K562 (cell line): ENCODE data around the gene HSD11B1L. TPM values are rescaled to one million over a fixed set of nuclear protein-coding genes. Genes with fewer than 3 reads are reported as not detected.

Experiments
- ATAC-seq: fragments of 200-7000 bp; cut with Tn5 transposase; 3 replicates; pipeline ENCODE4 v1.9.1; 2020; ENCODE audit warnings: moderate library complexity
- BruUV-seq: library from RNA; stranded (reverse); fragments of 400-500 nt; replicated peaks from 2 replicates; lab custom pipeline; 2021; lab: Mats Ljungman, UMichigan
- CTCF ChIA-PET: fragments of 300-600 bp; formaldehyde crosslinking; extraction: SDS; loops from one replicate; lab custom pipeline; 2021; ENCODE audit warnings: low intra/inter-chr PET ratio; lab: Yijun Ruan, JAX
- POLR2A ChIA-PET: fragments of 300-600, 350-650 bp; sonication (Branson Sonifier 250); formaldehyde crosslinking; extraction: SDS; loops from one replicate; lab custom pipeline; 2021; ENCODE audit warnings: antibody characterized with exemption, inconsistent platforms; lab: Yijun Ruan, JAX
- DNase-seq, 4 experiments: peaks; one replicate each; pipeline versions ENCODE4 v3.0.0 to v3.0.0-alpha.2; 2011 to 2018; ENCODE audit warnings: low spot score in 3 of 4, mixed read lengths in 3 of 4; ENCODE audit errors: extremely low read depth in 1 of 4
- FAIRE-seq: peaks from 2 replicates; lab custom pipeline; 2011; peaks lifted over from hg19 to GRCh38; lab: Jason Lieb, UNC
- H2AFZ ChIP-seq: 2 replicates; pipeline ENCODE4 v1.6.0; 2011; ENCODE audit warnings: low read depth, low read length, control low read depth, inconsistent platforms
- H3K27ac ChIP-seq: fragments of 200-600 bp; 3 replicates; pipeline ENCODE4 v1.8.0; 2011; ENCODE audit warnings: low read depth, mild to moderate bottlenecking, control low read depth, inconsistent platforms, low read length, moderate library complexity, mixed read lengths; ENCODE audit errors: extremely low read depth
- H3K27me3 ChIP-seq, 2 experiments: fragments of 300-600 bp in 1 of 2; 2 replicates in 1 of 2; 3 replicates in 1 of 2; pipeline versions ENCODE4 v1.6.0 to v1.8.0; 2011; ENCODE audit warnings: inconsistent platforms in 2 of 2, low read length in 2 of 2, mild to moderate bottlenecking in 1 of 2, mixed read lengths in 1 of 2, moderate library complexity in 1 of 2; ENCODE audit not compliant: control insufficient read depth in 2 of 2, insufficient read depth in 2 of 2
- H3K36me3 ChIP-seq: fragments of 300-600 bp; 3 replicates; pipeline ENCODE4 v1.8.0; 2011; ENCODE audit warnings: mild to moderate bottlenecking, low read length, inconsistent platforms; ENCODE audit not compliant: control insufficient read depth, insufficient read depth
- H3K4me1 ChIP-seq, 2 experiments: fragments of 200-600 bp in 1 of 2; replicated peaks in 1 of 2; 2 replicates in 1 of 2; 3 replicates in 1 of 2; pipeline versions ENCODE4 v1.5.1 to v1.8.0; 2011; ENCODE audit warnings: inconsistent platforms in 2 of 2, low read length in 2 of 2, mild to moderate bottlenecking in 1 of 2, mixed read lengths in 1 of 2, moderate library complexity in 1 of 2; ENCODE audit not compliant: control insufficient read depth in 2 of 2, insufficient read depth in 2 of 2
- H3K4me2 ChIP-seq: 2 replicates; pipeline ENCODE4 v1.6.1; 2011; ENCODE audit warnings: low read length, control low read depth, inconsistent platforms, mixed read lengths; ENCODE audit not compliant: insufficient read depth
- H3K4me3 ChIP-seq: fragments of 200-600 bp; sonication (generic), shearing (Covaris generic); 2 replicates; pipeline ENCODE4 v1.5.1; 2016; ENCODE audit warnings: control low read depth, inconsistent platforms
- H3K79me2 ChIP-seq: fragments of 200-600 bp; 3 replicates; pipeline ENCODE4 v1.8.0; 2011; ENCODE audit warnings: low read length, inconsistent platforms; ENCODE audit not compliant: control insufficient read depth, insufficient read depth
- H3K9ac ChIP-seq, 2 experiments: 2 replicates each; pipeline versions ENCODE4 v1.6.0 to v1.6.1; 2011; ENCODE audit warnings: low read depth in 2 of 2, low read length in 2 of 2, control low read depth in 1 of 2, inconsistent platforms in 1 of 2, mild to moderate bottlenecking in 1 of 2, mixed read lengths in 1 of 2; ENCODE audit not compliant: insufficient read depth in 1 of 2
- H3K9me1 ChIP-seq: one replicate; pipeline ENCODE4 v1.6.0; 2011; ENCODE audit warnings: inconsistent platforms, mild to moderate bottlenecking, low read length, moderate library complexity; ENCODE audit not compliant: control insufficient read depth, insufficient read depth
- H3K9me3 ChIP-seq: replicated peaks from 2 replicates; pipeline ENCODE4 v1.5.1; 2011; ENCODE audit warnings: low read depth, low read length, inconsistent platforms; ENCODE audit not compliant: control insufficient read depth, insufficient read depth
- H4K20me1 ChIP-seq: replicated peaks from 2 replicates; pipeline ENCODE4 v1.6.1; 2011; ENCODE audit warnings: low read length, inconsistent platforms, mixed read lengths; ENCODE audit not compliant: control insufficient read depth, insufficient read depth
- FOXK1 ChIP-seq: sonication (generic); formaldehyde crosslinking; IDR thresholded peaks from 2 replicates; pipeline ENCODE4 v1.8.0; 2022; ENCODE audit warnings: missing genetic modification reagents, mild to moderate bottlenecking, borderline replicate concordance
- HEY1 ChIP-seq: fragments of 250-450 bp; sonication (Bioruptor Pico); IDR thresholded peaks from 2 replicates; pipeline ENCODE4 v1.5.0; 2020; ENCODE audit warnings: mild to moderate bottlenecking, moderate library complexity, borderline replicate concordance
- MECOM ChIP-seq: fragments of 250-450 bp; sonication (Bioruptor Pico); IDR thresholded peaks from 2 replicates; pipeline ENCODE4 v1.8.0; 2022; ENCODE audit warnings: inconsistent platforms
- MTA2 ChIP-seq: fragments of 450-650 bp; IDR thresholded peaks from 2 replicates; pipeline ENCODE4 v1.6.1; 2016; ENCODE audit warnings: low read depth
- PML ChIP-seq: IDR thresholded peaks from 2 replicates; pipeline ENCODE4 v1.6.1; 2012; ENCODE audit warnings: low read length, inconsistent platforms
- POLR2A ChIP-seq: fragments of 450-650 bp; conservative IDR thresholded peaks from 2 replicates; pipeline ENCODE4 v1.6.1; 2016
- POLR2G ChIP-seq: fragments of 200-400 bp; formaldehyde crosslinking; IDR thresholded peaks from 2 replicates; pipeline ENCODE4 v1.6.1; 2017; ENCODE audit warnings: low read depth, mild to moderate bottlenecking, antibody characterized with exemption, low read length, moderate library complexity
- TEAD4 ChIP-seq, 2 experiments: sonication (generic) in 1 of 2; formaldehyde crosslinking in 1 of 2; IDR thresholded peaks; 2 replicates each; pipeline versions ENCODE4 v1.6.1 to v1.8.0; 2012 to 2022; ENCODE audit warnings: borderline replicate concordance in 1 of 2, inconsistent platforms in 1 of 2, low read length in 1 of 2, mild to moderate bottlenecking in 1 of 2, missing genetic modification reagents in 1 of 2
- XRCC4 ChIP-seq: IDR thresholded peaks from one replicate; pipeline ENCODE4 v1.6.1; 2011; ENCODE audit not compliant: insufficient read depth, insufficient read length; ENCODE audit errors: extremely low read depth
- ZFP36 ChIP-seq: fragments of 150-350 bp; IDR thresholded peaks from 2 replicates; pipeline ENCODE4 v1.6.1; 2018; ENCODE audit warnings: low read length, low read depth; ENCODE audit not compliant: partially characterized antibody
- ZNF124 ChIP-seq: sonication (generic); formaldehyde crosslinking; IDR thresholded peaks from 2 replicates; pipeline ENCODE4 v1.8.1; 2022; ENCODE audit warnings: missing genetic modification reagents
- ZNF41 ChIP-seq: fragments of 250-450 bp; sonication (Bioruptor Pico); conservative IDR thresholded peaks from 2 replicates; pipeline ENCODE4 v1.4.0; 2020; ENCODE audit warnings: mild to moderate bottlenecking
- WGBS: fragments of 100-300 bp; shearing (Covaris generic); methylation state at CpG from one replicate; pipeline ENCODE4 v1.1.6; 2016; ENCODE audit warnings: low coverage, mixed read lengths; ENCODE audit not compliant: insufficient coverage; ENCODE audit errors: missing lambda C conversion rate; 5-methylcytosine and 5-hydroxymethylcytosine counted together
- in situ Hi-C: fragments of 300-500 bp; cut with MboI; formaldehyde crosslinking; loops from 4 replicates; pipeline ENCODE4 v1.15.0; 2018; ENCODE audit warnings: inconsistent platforms, mixed read lengths
- intact Hi-C: fragments of 100-400 bp; cut with micrococcal nuclease; formaldehyde crosslinking; loops from 2 replicates; pipeline ENCODE4 v1.14.2; 2022
- polyA plus RNA-seq, 8 experiments: library from polyadenylated mRNA; depleted of rRNA in 4 of 8; stranded (reverse) in 5 of 8; unstranded in 3 of 8; fragments of >200 nt; fragmentation: Nextera tagmentation in 2 of 8; fragmentation: Illumina TruSeq in 1 of 8; extraction: Ambion mirVana in 2 of 8; extraction: Trizol in 1 of 8; gene quantifications; 2 replicates each; pipeline versions ENCODE4 v1.2.1 to v1.2.3, GENCODE V29; 2011 to 2014; ENCODE audit warnings: inconsistent platforms in 1 of 8, missing spikeins in 1 of 8
- total RNA-seq, 7 experiments: library from RNA; depleted of rRNA in 6 of 7; stranded (reverse); fragments of >200 nt in 6 of 7; fragmentation: Illumina TruSeq in 2 of 7; extraction: Trizol in 2 of 7; gene quantifications; 2 replicates each; pipeline versions ENCODE4 v1.2.1 to v1.2.3, GENCODE V29; 2011 to 2021; ENCODE audit warnings: low replicate concordance in 1 of 7
- TF ChIP-seq, protein P1 (sequence below): fragments of 450-650 bp; IDR thresholded peaks from 2 replicates; pipeline ENCODE4 v1.6.1; 2014; ENCODE audit warnings: low read depth, mild to moderate bottlenecking, moderate library complexity, borderline replicate concordance
- TF ChIP-seq, protein P2 (sequence below): fragments of 250-450 bp; sonication (Bioruptor Pico); IDR thresholded peaks from 2 replicates; pipeline ENCODE4 v1.8.0; 2021; ENCODE audit warnings: borderline replicate concordance, mild to moderate bottlenecking, moderate library complexity; ENCODE audit not compliant: poor library complexity, severe bottlenecking
- TF ChIP-seq, protein P3 (sequence below), 3 experiments: IDR thresholded peaks in 2 of 3; conservative IDR thresholded peaks in 1 of 3; 2 replicates each; pipeline ENCODE4 v1.5.1; 2011 to 2012; ENCODE audit warnings: low read length in 3 of 3, mild to moderate bottlenecking in 3 of 3, control low read depth in 2 of 3, improper control_type of control experiment in 1 of 3, inconsistent platforms in 1 of 3, low read depth in 1 of 3, mixed read lengths in 1 of 3, moderate library complexity in 1 of 3; ENCODE audit not compliant: insufficient read depth in 2 of 3
- TF ChIP-seq, protein P4 (sequence below): fragments of 250-450 bp; sonication (Bioruptor Pico); IDR thresholded peaks from 2 replicates; pipeline ENCODE4 v1.6.1; 2021; ENCODE audit warnings: mild to moderate bottlenecking

Gene HSD11B1L
- total and polyA plus RNA-seq, 9 of the 15 experiments (the other 6 are each of a cell fraction or from before 2014, with no cell fraction given), result 0.31 to 7.7 (median 2.3) TPM

DNA sequence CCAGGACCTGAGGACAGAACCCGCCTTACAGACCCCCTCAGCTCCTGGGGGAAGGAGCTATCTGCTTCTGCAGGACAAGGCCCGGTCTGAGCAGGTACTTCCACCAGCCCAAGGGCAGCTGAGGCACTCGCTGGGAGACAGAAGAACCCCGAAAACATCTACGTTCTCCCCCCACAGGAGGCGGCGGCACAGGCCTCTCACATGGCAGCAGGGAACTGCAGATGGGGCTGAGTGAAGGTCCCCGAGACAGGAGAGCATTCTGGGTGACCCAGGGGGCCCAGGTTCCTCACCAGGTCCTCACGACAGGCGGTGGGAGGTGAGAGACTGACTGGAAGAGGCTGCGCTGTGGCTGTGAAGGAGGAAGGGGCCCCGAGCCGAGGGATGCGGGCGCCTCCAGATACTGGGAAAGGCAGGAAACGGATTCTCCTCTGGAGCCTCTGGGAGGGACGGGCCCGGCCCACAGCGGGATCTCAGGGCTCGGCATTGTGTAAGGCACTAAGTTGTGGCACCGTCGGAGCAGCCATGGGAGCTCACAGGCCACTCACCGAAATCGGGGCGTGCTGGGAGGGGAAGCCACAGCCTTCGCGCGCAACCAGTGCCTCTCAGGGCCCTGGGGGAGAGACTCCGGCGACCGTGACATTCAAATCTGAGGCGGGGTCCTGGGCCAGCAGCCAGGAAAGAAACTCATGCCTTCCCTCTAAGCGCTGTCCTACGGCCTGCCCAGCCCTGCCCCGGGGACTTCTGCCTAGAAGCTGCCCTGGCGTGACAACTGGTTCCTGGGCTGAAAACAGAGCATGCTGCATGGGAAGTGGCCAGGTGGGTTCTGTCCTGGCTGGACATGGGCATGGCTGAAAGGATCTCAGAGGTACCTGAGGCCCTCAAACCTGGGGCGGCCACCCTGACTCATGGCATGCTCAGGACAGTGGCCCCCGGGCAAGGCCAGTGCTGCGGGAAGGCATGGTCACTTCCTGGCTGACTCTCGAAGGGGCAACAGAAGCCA is 23.3 kb downstream of the HSD11B1L start:
- ATAC-seq (no peak), DNase-seq (peak in 1 of 4 experiments; percentile 7), FAIRE-seq (no peak)
- Histone ChIP-seq H3K36me3 (peaks cover 81% of the 10 kb centered on the region; the same call in 2 of the 3 replicates), H3K9me3 (no peaks in the 10 kb centered on the region), H3K27ac (no peak overlapping the region), H3K9me1 (no peaks in the 10 kb centered on the region), H3K27me3 (no peaks in the 10 kb centered on the region), H3K4me2 (no peak overlapping the region), H2AFZ (no peak overlapping the region), H3K4me3 (no peak overlapping the region), H3K4me1 (peaks cover 0 to 25% of the 10 kb centered on the region in 2 experiments; a peak in 2 of 5 replicates), H3K79me2 (peaks cover 15% of the 10 kb centered on the region; the same call in 2 of the 3 replicates), H4K20me1 (0 out of 2 replicates have a peak, but pooled peaks cover 7% of the 10 kb centered on the region), H3K9ac (peak overlapping the region in 1 of 2 experiments; percentile 76; a peak in 1 of 4 replicates)
- CTCF ChIA-PET, result no interaction called here
- WGBS, result 96% methylated on average over 34 of the region's 40 CpGs
- in situ Hi-C loops, result no loop called here
- POLR2A ChIA-PET, result interaction anchor here (0.6 to 3.3 kb wide), 8 partner anchors 8 to 18 kb away, joined by 3 to 13 read pairs (median 3); partner anchors contain the start of gene RPL36
- BruUV-seq, result no TSS peak
- intact Hi-C loops, result no loop called here
- TF ChIP-seq ZNF41 (CRISPR knock-in tag) (no peak), ZFP36 (no peak), MECOM (CRISPR knock-in tag) (no peak), ZNF124 (CRISPR knock-in tag) (no peak), PML (no peak), HEY1 (no peak), MTA2 (no peak), XRCC4 (no peak), TEAD4 (IDR thresholded peaks at IDR 0.05; ENCODE audit: low read length) (no peak), TEAD4 (CRISPR knock-in tag; IDR thresholded peaks at IDR 0.05; ENCODE audit: borderline replicate concordance) (no peak), POLR2A (peak; percentile 9; the same call in 1 of the 2 replicates), FOXK1 (0 out of 2 replicates have a peak, but pooled peaks have one; percentile 28), POLR2G (peak; percentile 80)
- TF ChIP-seq, protein P1, sequence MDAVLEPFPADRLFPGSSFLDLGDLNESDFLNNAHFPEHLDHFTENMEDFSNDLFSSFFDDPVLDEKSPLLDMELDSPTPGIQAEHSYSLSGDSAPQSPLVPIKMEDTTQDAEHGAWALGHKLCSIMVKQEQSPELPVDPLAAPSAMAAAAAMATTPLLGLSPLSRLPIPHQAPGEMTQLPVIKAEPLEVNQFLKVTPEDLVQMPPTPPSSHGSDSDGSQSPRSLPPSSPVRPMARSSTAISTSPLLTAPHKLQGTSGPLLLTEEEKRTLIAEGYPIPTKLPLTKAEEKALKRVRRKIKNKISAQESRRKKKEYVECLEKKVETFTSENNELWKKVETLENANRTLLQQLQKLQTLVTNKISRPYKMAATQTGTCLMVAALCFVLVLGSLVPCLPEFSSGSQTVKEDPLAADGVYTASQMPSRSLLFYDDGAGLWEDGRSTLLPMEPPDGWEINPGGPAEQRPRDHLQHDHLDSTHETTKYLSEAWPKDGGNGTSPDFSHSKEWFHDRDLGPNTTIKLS, result no peak
- TF ChIP-seq, protein P2, sequence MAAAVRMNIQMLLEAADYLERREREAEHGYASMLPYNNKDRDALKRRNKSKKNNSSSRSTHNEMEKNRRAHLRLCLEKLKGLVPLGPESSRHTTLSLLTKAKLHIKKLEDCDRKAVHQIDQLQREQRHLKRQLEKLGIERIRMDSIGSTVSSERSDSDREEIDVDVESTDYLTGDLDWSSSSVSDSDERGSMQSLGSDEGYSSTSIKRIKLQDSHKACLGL (CRISPR knock-in tag), result no peak
- TF ChIP-seq, protein P3, sequence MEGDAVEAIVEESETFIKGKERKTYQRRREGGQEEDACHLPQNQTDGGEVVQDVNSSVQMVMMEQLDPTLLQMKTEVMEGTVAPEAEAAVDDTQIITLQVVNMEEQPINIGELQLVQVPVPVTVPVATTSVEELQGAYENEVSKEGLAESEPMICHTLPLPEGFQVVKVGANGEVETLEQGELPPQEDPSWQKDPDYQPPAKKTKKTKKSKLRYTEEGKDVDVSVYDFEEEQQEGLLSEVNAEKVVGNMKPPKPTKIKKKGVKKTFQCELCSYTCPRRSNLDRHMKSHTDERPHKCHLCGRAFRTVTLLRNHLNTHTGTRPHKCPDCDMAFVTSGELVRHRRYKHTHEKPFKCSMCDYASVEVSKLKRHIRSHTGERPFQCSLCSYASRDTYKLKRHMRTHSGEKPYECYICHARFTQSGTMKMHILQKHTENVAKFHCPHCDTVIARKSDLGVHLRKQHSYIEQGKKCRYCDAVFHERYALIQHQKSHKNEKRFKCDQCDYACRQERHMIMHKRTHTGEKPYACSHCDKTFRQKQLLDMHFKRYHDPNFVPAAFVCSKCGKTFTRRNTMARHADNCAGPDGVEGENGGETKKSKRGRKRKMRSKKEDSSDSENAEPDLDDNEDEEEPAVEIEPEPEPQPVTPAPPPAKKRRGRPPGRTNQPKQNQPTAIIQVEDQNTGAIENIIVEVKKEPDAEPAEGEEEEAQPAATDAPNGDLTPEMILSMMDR (IDR thresholded peaks at IDR 0.05 in 2 of 3, conservative IDR thresholded peaks at IDR 0.05 in 1 of 3; ENCODE audit: insufficient read depth in 2 of 3, low read depth in 1 of 3, low read length in 3 of 3), result no peak
- TF ChIP-seq, protein P4, sequence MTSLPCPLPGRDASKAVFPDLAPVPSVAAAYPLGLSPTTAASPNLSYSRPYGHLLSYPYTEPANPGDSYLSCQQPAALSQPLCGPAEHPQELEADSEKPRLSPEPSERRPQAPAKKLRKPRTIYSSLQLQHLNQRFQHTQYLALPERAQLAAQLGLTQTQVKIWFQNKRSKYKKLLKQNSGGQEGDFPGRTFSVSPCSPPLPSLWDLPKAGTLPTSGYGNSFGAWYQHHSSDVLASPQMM (CRISPR knock-in tag), result no peak
